Ishikawa (cell line): Measurements from ENCODE around the gene STXBP4.

Source experiments
- CEBPB ChIP-seq: IDR thresholded peaks from 2 replicates; pipeline ENCODE4 v1.6.1; 2012
- CREB1 ChIP-seq: IDR thresholded peaks from 2 replicates; pipeline ENCODE4 v1.6.1; 2012; ENCODE audit warnings: low read depth
- EGR1 ChIP-seq: IDR thresholded peaks from 2 replicates; pipeline ENCODE4 v1.6.1; 2012
- EP300 ChIP-seq: IDR thresholded peaks from 2 replicates; pipeline ENCODE4 v1.6.1; 2012; ENCODE audit warnings: borderline replicate concordance
- FOXM1 ChIP-seq: IDR thresholded peaks from 2 replicates; pipeline ENCODE4 v1.6.1; 2012; ENCODE audit warnings: low read depth, borderline replicate concordance
- NFIC ChIP-seq: IDR thresholded peaks from 2 replicates; pipeline ENCODE4 v1.6.1; 2012
- RAD21 ChIP-seq: IDR thresholded peaks from 2 replicates; pipeline ENCODE4 v1.6.1; 2012; ENCODE audit warnings: low read depth
- REST ChIP-seq: IDR thresholded peaks from 2 replicates; pipeline ENCODE4 v1.6.1; 2012; ENCODE audit warnings: low read depth, mild to moderate bottlenecking
- TAF1 ChIP-seq: IDR thresholded peaks from 2 replicates; pipeline ENCODE4 v1.6.1; 2012; ENCODE audit warnings: low read depth, mild to moderate bottlenecking
- TCF12 ChIP-seq: IDR thresholded peaks from 2 replicates; pipeline ENCODE4 v1.6.1; 2012; ENCODE audit warnings: low read depth
- TEAD4 ChIP-seq: IDR thresholded peaks from 2 replicates; pipeline ENCODE4 v1.6.1; 2012
- USF1 ChIP-seq: IDR thresholded peaks from 2 replicates; pipeline ENCODE4 v1.6.1; 2012
- YY1 ChIP-seq: IDR thresholded peaks from 2 replicates; pipeline ENCODE4 v1.6.1; 2012; ENCODE audit warnings: low read depth
- ZBTB7A ChIP-seq: IDR thresholded peaks from 2 replicates; pipeline ENCODE4 v1.6.1; 2012; ENCODE audit warnings: low read depth
- TF ChIP-seq, protein P1 (sequence below): IDR thresholded peaks from 2 replicates; pipeline ENCODE4 v1.6.1; 2012

STXBP4 gene

GRCh38 chr17:54937426-54937825, 31.1 kb upstream of the STXBP4 start:
- no peak for TF ChIP-seq CEBPB
- TF ChIP-seq TCF12: no peak
- no peak for TF ChIP-seq USF1
- no peak for TF ChIP-seq TAF1
- TF ChIP-seq TEAD4: no peak
- no peak for TF ChIP-seq EP300
- no peak for TF ChIP-seq FOXM1
- TF ChIP-seq ZBTB7A: no peak
- TF ChIP-seq REST: no peak

DNA sequence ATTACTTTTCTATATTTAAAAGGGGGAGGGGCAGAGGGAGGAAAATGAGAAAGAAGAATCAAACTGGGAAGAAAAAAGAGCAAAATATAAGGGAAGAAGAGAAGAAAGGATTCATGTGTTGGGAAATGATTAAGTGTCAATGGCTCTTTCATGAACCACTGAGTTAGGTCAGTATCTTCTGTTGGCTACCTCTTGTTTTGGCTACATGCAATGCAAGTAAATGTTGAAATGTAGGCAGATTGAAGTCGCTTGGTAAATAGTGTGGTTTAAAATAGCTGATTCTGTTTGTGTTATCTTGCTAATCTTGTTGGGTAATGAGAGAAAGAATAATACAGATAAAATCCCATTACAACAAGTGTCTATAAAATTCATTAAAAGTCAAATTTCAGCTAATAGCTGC, 27.3 kb upstream of the STXBP4 start:
- TF ChIP-seq USF1 (no peak), TEAD4 (no peak), YY1 (no peak), NFIC (no peak), TAF1 (no peak), CREB1 (no peak), FOXM1 (no peak), REST (no peak), TCF12 (no peak), CEBPB (no peak), RAD21 (no peak), EGR1 (no peak), ZBTB7A (no peak), EP300 (no peak)
- TF ChIP-seq, protein P1, sequence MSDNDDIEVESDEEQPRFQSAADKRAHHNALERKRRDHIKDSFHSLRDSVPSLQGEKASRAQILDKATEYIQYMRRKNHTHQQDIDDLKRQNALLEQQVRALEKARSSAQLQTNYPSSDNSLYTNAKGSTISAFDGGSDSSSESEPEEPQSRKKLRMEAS: no peak

DNA sequence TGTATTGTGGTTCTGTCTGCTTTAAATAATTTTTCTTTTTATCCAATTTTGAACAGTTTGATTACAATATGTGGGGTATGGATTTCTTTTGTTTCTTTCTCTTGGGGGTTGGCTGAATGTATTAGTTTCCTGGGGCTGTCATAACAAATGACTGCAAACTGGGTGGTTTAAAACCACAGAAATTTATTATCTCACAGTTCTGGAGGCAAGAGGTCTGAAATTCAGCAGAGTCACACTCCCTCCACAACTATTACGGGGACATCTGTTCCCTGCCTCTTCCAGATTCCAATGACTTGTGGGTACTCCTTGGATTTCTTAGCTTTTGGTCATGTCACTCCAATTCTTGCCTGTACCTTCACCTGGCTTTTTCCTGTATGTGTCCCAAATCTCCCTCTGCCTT, 23.8 kb upstream of the STXBP4 start:
- TF ChIP-seq NFIC: no peak
- TF ChIP-seq TAF1: no peak

DNA sequence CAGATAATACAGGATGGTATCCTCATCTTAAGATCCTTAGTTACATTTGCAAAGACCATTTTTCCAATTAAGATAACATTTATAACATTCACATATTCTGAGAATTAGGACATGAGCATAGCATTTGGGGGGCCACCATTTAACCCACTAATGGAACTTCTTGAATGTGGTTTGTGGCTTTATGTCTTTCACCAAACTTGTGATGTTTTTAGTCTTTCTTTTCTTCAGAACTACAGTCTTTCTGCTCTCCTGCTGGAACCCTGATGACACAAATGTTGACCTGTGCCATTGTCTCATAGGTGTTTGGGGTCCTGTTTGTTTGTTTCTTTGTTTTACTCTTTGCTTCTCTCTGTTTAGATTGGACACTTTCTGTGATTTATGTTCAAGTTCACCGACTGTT, 23.3 kb upstream of the STXBP4 start:
- TF ChIP-seq, protein P1: no peak
- TF ChIP-seq FOXM1: no peak
- no peak for TF ChIP-seq EP300
- no peak for TF ChIP-seq YY1
- TF ChIP-seq TCF12: no peak
- TF ChIP-seq USF1: no peak
- no peak for TF ChIP-seq EGR1
- no peak for TF ChIP-seq CEBPB
- no peak for TF ChIP-seq NFIC
- no peak for TF ChIP-seq ZBTB7A
- TF ChIP-seq RAD21: no peak
- no peak for TF ChIP-seq CREB1
- no peak for TF ChIP-seq TAF1

GRCh38 chr17:54945671-54946070, 22.9 kb upstream of the STXBP4 start:
- TF ChIP-seq TEAD4 (no peak), TAF1 (no peak)

DNA sequence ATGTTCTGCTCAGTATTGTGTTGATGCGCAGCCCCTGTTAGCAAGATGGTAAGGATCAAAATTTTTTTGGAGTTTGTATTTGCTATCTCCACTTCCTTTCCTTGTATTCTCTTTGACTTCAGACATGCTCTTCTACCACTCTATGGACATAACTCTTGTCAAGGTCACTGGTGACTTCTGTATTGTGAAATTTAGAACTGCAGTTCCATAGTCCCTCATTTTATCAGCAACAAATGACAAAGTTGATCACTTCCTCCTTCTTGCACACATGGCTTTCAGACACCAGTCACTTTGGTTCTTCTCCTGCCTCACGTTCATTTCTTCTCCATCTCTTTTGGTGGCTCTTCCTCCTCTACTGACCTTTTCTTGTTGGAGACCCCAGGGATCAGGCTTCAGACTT, 21.2 kb upstream of the STXBP4 start:
- TF ChIP-seq FOXM1 (no peak), CREB1 (no peak), CEBPB (no peak), REST (no peak), TAF1 (no peak), EP300 (no peak), TCF12 (no peak), EGR1 (no peak), RAD21 (no peak), NFIC (no peak), USF1 (no peak), YY1 (no peak), TEAD4 (no peak), ZBTB7A (no peak)
- TF ChIP-seq, protein P1: no peak
